Putamen (tissue), 1 donor: ENCODE data around the gene AKAP12.

Experiments
- DNase-seq: peaks from one replicate; pipeline ENCODE4 v3.0.0-alpha.2; 2016; ENCODE audit warnings: low spot score

Gene AKAP12

GRCh38 chr6:151233731-151234130, 6.0 kb upstream of the AKAP12 start:
- no peak for DNase-seq

GRCh38 chr6:151236668-151237401, 2.9 kb upstream of the AKAP12 start:
- no peak for DNase-seq

GRCh38 chr6:151240036-151240685, 394 bp downstream of the AKAP12 start:
- peak; percentile 60 for DNase-seq

GRCh38 chr6:151240791-151241642, 1.2 kb downstream of the AKAP12 start:
- peak; percentile 61 for DNase-seq

GRCh38 chr6:151241853-151242252, 2.1 kb downstream of the AKAP12 start:
- DNase-seq, result no peak

GRCh38 chr6:151242420-151242861, 2.7 kb downstream of the AKAP12 start:
- DNase-seq, result no peak

- no peak for DNase-seq
Observed at GRCh38 chr6:151243481-151243880, 3.7 kb downstream of the AKAP12 start.

- DNase-seq, result no peak
Observed at GRCh38 chr6:151247490-151247889, 7.7 kb downstream of the AKAP12 start.

GRCh38 chr6:151248295-151248694, 8.5 kb downstream of the AKAP12 start:
- DNase-seq, result no peak

GRCh38 chr6:151252634-151253033, 12.9 kb downstream of the AKAP12 start:
- no peak for DNase-seq

- no peak for DNase-seq
Observed at GRCh38 chr6:151254451-151255081, 14.8 kb downstream of the AKAP12 start.

GRCh38 chr6:151255811-151256210, 16.0 kb downstream of the AKAP12 start:
- DNase-seq, result no peak

- DNase-seq, result no peak
Observed at GRCh38 chr6:151257985-151258445, 18.2 kb downstream of the AKAP12 start.

- DNase-seq, result no peak
Observed at GRCh38 chr6:151260205-151260604, 20.4 kb downstream of the AKAP12 start.

GRCh38 chr6:151263035-151263434, 23.3 kb downstream of the AKAP12 start:
- no peak for DNase-seq

- no peak for DNase-seq
Observed at GRCh38 chr6:151263967-151264366, 24.2 kb downstream of the AKAP12 start.

GRCh38 chr6:151265282-151265681, 25.5 kb downstream of the AKAP12 start:
- no peak for DNase-seq

GRCh38 chr6:151269321-151269995, 29.7 kb downstream of the AKAP12 start:
- DNase-seq, result no peak

- DNase-seq, result no peak
Observed at GRCh38 chr6:151275121-151275520, 35.4 kb downstream of the AKAP12 start.

GRCh38 chr6:151275566-151275965, 35.8 kb downstream of the AKAP12 start:
- no peak for DNase-seq

GRCh38 chr6:151276112-151276740, 36.5 kb downstream of the AKAP12 start:
- DNase-seq, result no peak
